ENCODE results near the gene CFAP77. TPM values are rescaled to one million over a fixed set of nuclear protein-coding genes. Genes with fewer than 3 reads are reported as not detected.

The CFAP77 gene
- total RNA-seq, 1 donor from 2014 or later, result not detected

- POLR2A ChIA-PET, result no interaction called here
- CTCF ChIA-PET, result no interaction called here
- no peak for ATAC-seq (ENCODE audit: low read depth)
- H3K4me1 Mint-ChIP-seq, result no peaks in the 10 kb centered on the region
- no peak overlapping the region for H3K27ac Mint-ChIP-seq
- intact Hi-C loops (cut with micrococcal nuclease), result no loop called here
- no peak for DNase-seq
- H3K27me3 Mint-ChIP-seq, result peaks cover 2% of the 10 kb centered on the region
- H3K9me3 Mint-ChIP-seq, result peaks cover 3% of the 10 kb centered on the region
- no peaks in the 10 kb centered on the region for H3K36me3 Mint-ChIP-seq (ENCODE audit: low read depth)
- TF ChIP-seq CTCF (IDR thresholded peaks at IDR 0.05), result no peak
- no peak overlapping the region for H3K4me3 Mint-ChIP-seq
Observed at GRCh38 chr9:132461971-132462370, 52.0 kb downstream of the CFAP77 start.

GRCh38 chr9:132464547-132464946, 54.5 kb downstream of the CFAP77 start:
- Mint-ChIP-seq H3K36me3 (ENCODE audit: low read depth) (no peaks in the 10 kb centered on the region), H3K27me3 (no peaks in the 10 kb centered on the region), H3K4me3 (no peak overlapping the region), H3K4me1 (no peaks in the 10 kb centered on the region), H3K27ac (no peak overlapping the region), H3K9me3 (peaks cover 4% of the 10 kb centered on the region)
- intact Hi-C loops (cut with micrococcal nuclease), result no loop called here
- no peak for DNase-seq
- no peak for TF ChIP-seq CTCF (IDR thresholded peaks at IDR 0.05)
- ChIA-PET POLR2A (no interaction called here), CTCF (no interaction called here)
- ATAC-seq (ENCODE audit: low read depth), result no peak

- Mint-ChIP-seq H3K27ac (no peak overlapping the region), H3K4me3 (no peak overlapping the region), H3K9me3 (peaks cover 4% of the 10 kb centered on the region), H3K27me3 (no peaks in the 10 kb centered on the region), H3K36me3 (ENCODE audit: low read depth) (no peaks in the 10 kb centered on the region), H3K4me1 (no peaks in the 10 kb centered on the region)
- CTCF ChIA-PET, result no interaction called here
- DNase-seq (no peak), ATAC-seq (ENCODE audit: low read depth) (no peak)
- intact Hi-C loops (cut with micrococcal nuclease), result no loop called here
- no peak for TF ChIP-seq CTCF (IDR thresholded peaks at IDR 0.05)
- POLR2A ChIA-PET, result no interaction called here
Observed at GRCh38 chr9:132465131-132465635, 55.2 kb downstream of the CFAP77 start.

- POLR2A ChIA-PET, result no interaction called here
- TF ChIP-seq CTCF (IDR thresholded peaks at IDR 0.05), result no peak
- intact Hi-C loops (cut with micrococcal nuclease), result no loop called here
- peaks cover 5% of the 10 kb centered on the region for H3K4me1 Mint-ChIP-seq
- H3K27me3 Mint-ChIP-seq, result peaks cover 3% of the 10 kb centered on the region
- CTCF ChIA-PET, result no interaction called here
- no peaks in the 10 kb centered on the region for H3K36me3 Mint-ChIP-seq (ENCODE audit: low read depth)
- DNase-seq, result no peak
- H3K4me3 Mint-ChIP-seq, result no peak overlapping the region
- H3K27ac Mint-ChIP-seq, result no peak overlapping the region
- ATAC-seq (ENCODE audit: low read depth), result no peak
- H3K9me3 Mint-ChIP-seq, result peaks cover 1% of the 10 kb centered on the region
Observed at GRCh38 chr9:132472199-132472598, 62.2 kb downstream of the CFAP77 start.

- ChIA-PET CTCF (no interaction called here), POLR2A (no interaction called here)
- H3K4me1 Mint-ChIP-seq, result peaks cover 5% of the 10 kb centered on the region
- no peaks in the 10 kb centered on the region for H3K9me3 Mint-ChIP-seq
- no peak for DNase-seq
- no peaks in the 10 kb centered on the region for H3K36me3 Mint-ChIP-seq (ENCODE audit: low read depth)
- TF ChIP-seq CTCF (IDR thresholded peaks at IDR 0.05), result no peak
- intact Hi-C loops (cut with micrococcal nuclease), result no loop called here
- no peak overlapping the region for H3K4me3 Mint-ChIP-seq
- no peak for ATAC-seq (ENCODE audit: low read depth)
- peaks cover 5% of the 10 kb centered on the region for H3K27me3 Mint-ChIP-seq
- no peak overlapping the region for H3K27ac Mint-ChIP-seq
Observed at GRCh38 chr9:132472599-132472998, 62.6 kb downstream of the CFAP77 start.
